HCT116 (cell line): Measurements from ENCODE around the gene CCDC120. TPM values are rescaled to one million over a fixed set of nuclear protein-coding genes. Genes with fewer than 3 reads are reported as not detected.

Source experiments
- ATAC-seq: fragments of 200-7000 bp; cut with Tn5 transposase; 2 replicates; pipeline ENCODE4 v1.9.1; 2020; ENCODE audit warnings: mild to moderate bottlenecking, moderate library complexity
- BruUV-seq: library from RNA; stranded (reverse); fragments of 400-500 nt; replicated peaks from 2 replicates; lab custom pipeline; 2021; lab: Mats Ljungman, UMichigan
- CTCF ChIA-PET: fragments of 300-600 bp; sonication (Branson Sonifier 250); formaldehyde crosslinking; loops from one replicate; lab custom pipeline; 2021; ENCODE audit warnings: antibody characterized with exemption; lab: Charles Lee
- POLR2A ChIA-PET: fragments of 300-600, 350-600 bp; sonication (Branson Sonifier 250); formaldehyde crosslinking; loops from one replicate; lab custom pipeline; 2021; ENCODE audit warnings: antibody characterized with exemption; lab: Charles Lee
- RAD21 ChIA-PET, 2 experiments: fragments of 300-600 bp; sonication (Branson Sonifier 250); formaldehyde crosslinking; loops; one replicate each; lab custom pipeline; 2023; ENCODE audit warnings: low total read pairs in 2 of 2; ENCODE audit not compliant: uncharacterized antibody in 2 of 2, unreplicated experiment in 2 of 2, low non-redundant PET in 1 of 2; lab: Charles Lee
- DNase-seq: peaks from one replicate; pipeline ENCODE4 v3.0.0-alpha.2; 2010; ENCODE audit warnings: low read depth, low spot score
- H2AFZ ChIP-seq: fragments of 200-600 bp; shearing (Covaris generic), sonication (generic); 2 replicates; pipeline ENCODE4 v1.6.1; 2017; ENCODE audit warnings: low read depth, mixed run types, mixed read lengths, antibody characterized with exemption, low read length; ENCODE audit not compliant: poor library complexity, severe bottlenecking
- H3K27ac ChIP-seq: 2 replicates; pipeline ENCODE4 v1.5.1; 2012; ENCODE audit warnings: low read depth, low read length
- H3K27me3 ChIP-seq: fragments of 200-600 bp; sonication (generic); 2 replicates; pipeline ENCODE4 v1.6.1; 2016; ENCODE audit warnings: mixed run types, low read length, mixed read lengths; ENCODE audit not compliant: insufficient read depth
- H3K36me3 ChIP-seq, 2 experiments: fragments of 200-500 bp in 1 of 2; fragments of 200-600 bp in 1 of 2; sonication (Bioruptor generic) in 1 of 2; sonication (generic) in 1 of 2; 2 replicates each; pipeline versions ENCODE4 v1.5.1 to v1.6.1; 2014 to 2016; ENCODE audit warnings: low read length in 2 of 2, inconsistent platforms in 1 of 2, mixed read lengths in 1 of 2, mixed run types in 1 of 2; ENCODE audit not compliant: insufficient read depth in 2 of 2, control insufficient read depth in 1 of 2
- H3K4me1 ChIP-seq, 2 experiments: fragments of 200-600 bp in 1 of 2; sonication (generic) in 1 of 2; 2 replicates each; pipeline versions ENCODE4 v1.5.1 to v1.6.1; 2012 to 2017; ENCODE audit warnings: low read length in 2 of 2, inconsistent platforms in 1 of 2, mild to moderate bottlenecking in 1 of 2, mixed read lengths in 1 of 2, mixed run types in 1 of 2, moderate library complexity in 1 of 2; ENCODE audit not compliant: insufficient read depth in 2 of 2, control insufficient read depth in 1 of 2
- H3K4me2 ChIP-seq: fragments of 200-600 bp; sonication (generic); 2 replicates; pipeline ENCODE4 v1.6.1; 2017; ENCODE audit warnings: mixed run types, low read length, mixed read lengths
- H3K4me3 ChIP-seq, 2 experiments: fragments of 200-600 bp in 1 of 2; sonication (generic) in 1 of 2; replicated peaks in 1 of 2; 2 replicates each; pipeline ENCODE4 v1.5.1; 2011 to 2016; ENCODE audit warnings: low read length in 2 of 2, control low read depth in 1 of 2, low read depth in 1 of 2, mild to moderate bottlenecking in 1 of 2, mixed read lengths in 1 of 2, mixed run types in 1 of 2
- H3K79me2 ChIP-seq: fragments of 200-600 bp; sonication (generic); 2 replicates; pipeline ENCODE4 v1.6.1; 2017; ENCODE audit warnings: mild to moderate bottlenecking, mixed run types, low read length, moderate library complexity, mixed read lengths; ENCODE audit not compliant: insufficient read depth
- H3K9ac ChIP-seq: fragments of 200-600 bp; sonication (generic); 2 replicates; pipeline ENCODE4 v1.6.1; 2016; ENCODE audit warnings: low read length, mixed read lengths
- H3K9me2 ChIP-seq: fragments of 200-600 bp; sonication (generic), shearing (Covaris generic); 2 replicates; pipeline ENCODE4 v1.6.1; 2017; ENCODE audit warnings: mixed run types, mild to moderate bottlenecking, moderate library complexity; ENCODE audit not compliant: insufficient read depth
- H3K9me3 ChIP-seq, 2 experiments: fragments of 200-500 bp in 1 of 2; fragments of 200-600 bp in 1 of 2; sonication (Bioruptor generic) in 1 of 2; sonication (generic) in 1 of 2; 2 replicates each; pipeline ENCODE4 v1.6.1; 2014 to 2017; ENCODE audit warnings: low read length in 2 of 2, mixed read lengths in 2 of 2, inconsistent platforms in 1 of 2, low read depth in 1 of 2, mild to moderate bottlenecking in 1 of 2, mixed run types in 1 of 2, moderate library complexity in 1 of 2; ENCODE audit not compliant: control insufficient read depth in 1 of 2, insufficient read depth in 1 of 2
- H4K20me1 ChIP-seq: fragments of 200-600 bp; sonication (generic), shearing (Covaris generic); 2 replicates; pipeline ENCODE4 v1.6.1; 2017; ENCODE audit warnings: mixed run types, mild to moderate bottlenecking, moderate library complexity; ENCODE audit not compliant: insufficient read depth
- EZH2 ChIP-seq: fragments of 200-600 bp; sonication (generic); IDR thresholded peaks from 2 replicates; pipeline ENCODE4 v1.6.1; 2017; ENCODE audit warnings: antibody characterized with exemption, mixed run types
- POLR2AphosphoS5 ChIP-seq: IDR thresholded peaks from 2 replicates; pipeline ENCODE4 v1.6.1; 2011; ENCODE audit warnings: mild to moderate bottlenecking, low read depth, low read length, moderate library complexity
- YY1 ChIP-seq: IDR thresholded peaks from 2 replicates; pipeline ENCODE4 v1.6.1; 2011; ENCODE audit warnings: low read length, low read depth, moderate library complexity, mild to moderate bottlenecking; ENCODE audit not compliant: insufficient replicate concordance; ENCODE audit errors: extremely low read depth
- ZFX ChIP-seq: fragments of 450-650 bp; IDR thresholded peaks from 2 replicates; pipeline ENCODE4 v1.6.1; 2017
- intact Hi-C: fragments of 100-400 bp; cut with micrococcal nuclease; formaldehyde crosslinking; loops from 2 replicates; pipeline ENCODE4 v1.10.0; 2022
- total RNA-seq: library from RNA; stranded (reverse); gene quantifications from one replicate; pipeline ENCODE4 v1.2.1, GENCODE V29; 2021; ENCODE audit not compliant: unreplicated experiment
- TF ChIP-seq, protein P1 (sequence below), 3 experiments: fragments of 200-600 bp in 1 of 3; sonication (generic) in 1 of 3; IDR thresholded peaks in 2 of 3; conservative IDR thresholded peaks in 1 of 3; 2 replicates each; pipeline ENCODE4 v1.5.1; 2012 to 2017; ENCODE audit warnings: low read depth in 2 of 3, low read length in 2 of 3, antibody characterized with exemption in 1 of 3, borderline replicate concordance in 1 of 3, control low read depth in 1 of 3, mild to moderate bottlenecking in 1 of 3, mixed read lengths in 1 of 3, mixed run types in 1 of 3, moderate library complexity in 1 of 3; ENCODE audit not compliant: insufficient read depth in 1 of 3

CCDC120 gene
- total RNA-seq, 1 experiment from 2014 or later, result 13.5 TPM

DNA sequence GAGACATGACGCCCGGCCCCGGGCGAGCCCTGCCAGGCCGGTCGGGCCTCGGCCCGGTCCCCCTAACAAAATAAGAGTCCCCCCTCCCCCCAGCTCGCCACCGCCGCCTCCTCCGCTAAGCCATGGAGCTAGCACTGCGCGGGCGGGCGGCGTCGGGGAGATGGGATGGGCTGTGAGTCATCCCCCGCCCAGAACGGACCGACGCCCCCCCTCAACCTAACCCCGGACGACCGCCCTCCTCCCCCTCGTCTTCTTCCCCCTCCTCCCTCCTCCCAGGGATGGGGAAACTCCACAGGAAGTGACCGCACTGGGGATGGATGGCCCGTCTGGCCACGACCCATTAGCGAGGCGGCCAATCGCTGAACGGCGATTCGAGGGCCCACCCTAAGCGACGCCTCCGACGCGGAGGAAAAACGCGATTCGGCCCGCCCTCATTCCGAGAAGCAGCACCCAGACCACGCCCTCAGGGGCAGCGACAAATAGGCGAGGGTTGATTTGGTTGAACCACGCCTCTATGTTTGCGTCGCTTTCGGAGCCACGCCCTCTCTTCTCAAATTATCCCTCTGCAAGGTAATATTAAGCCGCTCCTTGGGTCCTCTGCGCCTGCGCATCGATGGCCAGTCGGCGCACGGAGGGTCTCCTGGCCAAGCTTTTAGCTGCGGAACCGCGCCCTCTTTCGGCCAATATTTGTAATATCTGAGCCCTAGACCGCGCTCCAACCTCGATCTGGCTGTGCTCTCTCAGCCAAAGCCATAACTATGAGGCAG, 15.4 kb upstream of the CCDC120 start, which contains the start of gene TFE3:
Gene TFE3, minus strand, starts transcription at position 138 of the 767 bp plus-strand sequence. Its CDS starts 131 bp downstream, at position 7.
- Histone ChIP-seq H3K9me2 (no peaks in the 10 kb centered on the region), H3K9me3 (no peaks in the 10 kb centered on the region), H4K20me1 (no peaks in the 10 kb centered on the region), H3K36me3 (peaks cover 4 to 5% of the 10 kb centered on the region in 2 experiments; a peak in 3 of 4 replicates), H3K4me2 (peak within 1 kb of the TSS; percentile 87), H3K27ac (peak within 1 kb of the TSS; percentile 94), H2AFZ (no peak within 1 kb of the TSS), H3K27me3 (no peaks in the 10 kb centered on the region), H3K9ac (peak within 1 kb of the TSS; percentile 88), H3K4me3 (peak within 1 kb of the TSS; percentile 69), H3K4me1 (peaks cover 23 to 34% of the 10 kb centered on the region in 2 experiments), H3K79me2 (peaks cover 36% of the 10 kb centered on the region)
- intact Hi-C loops, result loop anchor here (2.0 to 10.0 kb wide), 3 partner anchors 41 to 121 kb away; partner anchors contain the start of genes GRIPAP1 and MAGIX
- no TSS peak for BruUV-seq
- RAD21 ChIA-PET, result no interaction called here
- TF ChIP-seq POLR2AphosphoS5, result peak; percentile 68
- TF ChIP-seq, protein P1, sequence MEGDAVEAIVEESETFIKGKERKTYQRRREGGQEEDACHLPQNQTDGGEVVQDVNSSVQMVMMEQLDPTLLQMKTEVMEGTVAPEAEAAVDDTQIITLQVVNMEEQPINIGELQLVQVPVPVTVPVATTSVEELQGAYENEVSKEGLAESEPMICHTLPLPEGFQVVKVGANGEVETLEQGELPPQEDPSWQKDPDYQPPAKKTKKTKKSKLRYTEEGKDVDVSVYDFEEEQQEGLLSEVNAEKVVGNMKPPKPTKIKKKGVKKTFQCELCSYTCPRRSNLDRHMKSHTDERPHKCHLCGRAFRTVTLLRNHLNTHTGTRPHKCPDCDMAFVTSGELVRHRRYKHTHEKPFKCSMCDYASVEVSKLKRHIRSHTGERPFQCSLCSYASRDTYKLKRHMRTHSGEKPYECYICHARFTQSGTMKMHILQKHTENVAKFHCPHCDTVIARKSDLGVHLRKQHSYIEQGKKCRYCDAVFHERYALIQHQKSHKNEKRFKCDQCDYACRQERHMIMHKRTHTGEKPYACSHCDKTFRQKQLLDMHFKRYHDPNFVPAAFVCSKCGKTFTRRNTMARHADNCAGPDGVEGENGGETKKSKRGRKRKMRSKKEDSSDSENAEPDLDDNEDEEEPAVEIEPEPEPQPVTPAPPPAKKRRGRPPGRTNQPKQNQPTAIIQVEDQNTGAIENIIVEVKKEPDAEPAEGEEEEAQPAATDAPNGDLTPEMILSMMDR (IDR thresholded peaks at IDR 0.05 in 2 of 3, conservative IDR thresholded peaks at IDR 0.05 in 1 of 3; ENCODE audit: borderline replicate concordance in 1 of 3, insufficient read depth in 1 of 3, low read depth in 2 of 3, low read length in 2 of 3), result peak in 2 of 3 experiments; percentile 51 to 55; a peak in 3 of 6 replicates
- peak; percentile 4 for TF ChIP-seq YY1
- no peak for TF ChIP-seq EZH2
- 0 out of 2 replicates have a peak, but pooled peaks have one; percentile 4 for TF ChIP-seq ZFX
- CTCF ChIA-PET, result interaction anchor here (0.7 to 1.7 kb wide), 3 partner anchors 13 to 152 kb away, joined by 3 to 5 read pairs (median 3); no protein-coding TSS in a partner anchor
- POLR2A ChIA-PET, result interaction anchor here (1.1 kb wide), 1 partner anchor 26 kb away, joined by 3 read pairs; no protein-coding TSS in a partner anchor
- DNase-seq, result peak; percentile 95
- peak; percentile 88 for ATAC-seq
